Hematopoietic multipotent progenitor cell treated with erythropoietin and hydrocortisone succinate and interleukin-3 and kit ligand, for 8 days (in vitro differentiated cells): ENCODE results near the gene ZFHX3.

Experiments
- DNase-seq: peaks from one replicate; pipeline ENCODE4 v3.0.0-alpha.2; 2015

ZFHX3 gene

GRCh38 chr16:72840631-72841381 lies 207.1 kb downstream of the ZFHX3 start:
- DNase-seq, result no peak

DNA sequence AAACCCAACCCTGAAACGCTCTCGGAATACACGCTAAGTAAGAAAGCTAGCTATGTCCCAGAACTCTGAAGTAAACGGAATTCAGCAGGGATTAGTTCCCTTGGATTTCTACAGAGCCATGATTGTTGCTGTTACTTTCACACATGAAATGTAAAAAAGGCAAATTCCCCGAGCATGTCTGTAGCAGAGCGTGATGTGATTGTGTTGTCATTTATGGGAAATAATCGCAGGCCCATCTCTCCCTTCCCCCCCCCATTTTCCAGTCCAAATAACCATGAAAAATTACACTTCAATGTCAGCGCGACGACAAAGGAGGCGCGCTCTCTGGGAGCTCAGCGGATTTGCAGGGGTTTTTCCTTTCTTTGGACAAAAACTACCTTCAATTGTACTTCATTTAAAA lies 209.0 kb downstream of the ZFHX3 start:
- no peak for DNase-seq

GRCh38 chr16:72838586-72838910 lies 209.4 kb downstream of the ZFHX3 start:
- no peak for DNase-seq

- DNase-seq, result no peak
Measured at GRCh38 chr16:72837846-72838585, 209.9 kb downstream of the ZFHX3 start.

DNA sequence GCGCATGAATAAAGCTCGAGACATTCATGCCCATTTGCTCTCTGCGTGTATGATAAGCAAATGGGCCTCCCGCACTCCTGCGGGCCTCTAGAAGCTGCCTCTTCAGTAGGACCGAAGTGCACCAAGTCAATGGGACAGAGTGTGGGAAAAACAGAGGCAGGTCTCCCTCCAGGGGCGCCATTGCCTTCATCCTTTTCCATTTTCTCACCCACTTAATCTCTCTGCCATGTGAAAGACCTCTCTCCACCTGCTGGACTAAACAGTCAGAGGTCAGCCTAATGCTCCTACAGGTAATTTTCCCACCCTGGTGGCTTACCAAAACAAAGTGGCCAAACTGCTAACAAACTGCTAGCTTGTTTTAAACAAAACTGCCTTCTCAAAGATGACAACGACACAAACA lies 210.9 kb downstream of the ZFHX3 start:
- no peak for DNase-seq

- DNase-seq, result no peak
Measured at GRCh38 chr16:72836181-72836580, 211.7 kb downstream of the ZFHX3 start.

DNA sequence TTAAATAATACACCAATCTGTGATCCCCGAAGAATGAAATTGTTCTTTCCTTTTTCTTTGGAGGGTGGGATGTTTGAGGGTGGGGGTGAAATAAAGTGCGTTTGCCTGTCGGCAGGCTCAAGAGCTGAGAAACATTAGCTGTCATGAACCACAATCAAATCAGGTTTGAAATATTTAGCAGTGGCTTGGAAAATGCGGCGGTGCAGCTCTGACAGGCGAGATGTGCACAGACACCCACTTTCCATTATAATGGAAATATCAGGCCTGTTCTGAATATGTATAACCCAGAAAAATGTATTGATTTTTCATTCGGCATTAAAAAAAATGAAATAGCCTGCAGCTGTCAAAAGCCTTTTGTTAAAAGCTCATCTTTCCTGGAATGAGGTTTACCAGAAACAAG lies 212.8 kb downstream of the ZFHX3 start:
- DNase-seq, result no peak

DNA sequence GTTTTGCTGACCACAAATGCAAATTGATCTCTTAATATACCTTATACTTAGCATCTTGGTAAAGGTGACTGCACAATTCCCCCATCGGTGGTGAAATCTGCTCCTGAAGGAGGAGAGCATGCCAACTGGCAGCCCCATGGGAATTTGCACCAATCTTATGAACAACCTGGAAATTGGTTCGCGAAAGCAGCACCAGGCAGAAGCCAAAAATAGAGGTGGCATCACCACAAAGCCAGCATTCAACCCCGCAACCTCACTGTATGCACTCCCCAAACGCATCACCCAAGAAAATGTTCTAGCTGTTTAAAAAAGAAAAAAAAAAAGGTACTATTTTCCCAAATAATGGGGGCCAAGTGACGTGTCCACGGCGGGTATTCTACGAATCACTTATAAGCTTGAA lies 213.4 kb downstream of the ZFHX3 start:
- no peak for DNase-seq

- DNase-seq, result no peak
Measured at GRCh38 chr16:72833969-72834368, 214.0 kb downstream of the ZFHX3 start.

GRCh38 chr16:72833482-72833881 lies 214.4 kb downstream of the ZFHX3 start:
- no peak for DNase-seq

DNA sequence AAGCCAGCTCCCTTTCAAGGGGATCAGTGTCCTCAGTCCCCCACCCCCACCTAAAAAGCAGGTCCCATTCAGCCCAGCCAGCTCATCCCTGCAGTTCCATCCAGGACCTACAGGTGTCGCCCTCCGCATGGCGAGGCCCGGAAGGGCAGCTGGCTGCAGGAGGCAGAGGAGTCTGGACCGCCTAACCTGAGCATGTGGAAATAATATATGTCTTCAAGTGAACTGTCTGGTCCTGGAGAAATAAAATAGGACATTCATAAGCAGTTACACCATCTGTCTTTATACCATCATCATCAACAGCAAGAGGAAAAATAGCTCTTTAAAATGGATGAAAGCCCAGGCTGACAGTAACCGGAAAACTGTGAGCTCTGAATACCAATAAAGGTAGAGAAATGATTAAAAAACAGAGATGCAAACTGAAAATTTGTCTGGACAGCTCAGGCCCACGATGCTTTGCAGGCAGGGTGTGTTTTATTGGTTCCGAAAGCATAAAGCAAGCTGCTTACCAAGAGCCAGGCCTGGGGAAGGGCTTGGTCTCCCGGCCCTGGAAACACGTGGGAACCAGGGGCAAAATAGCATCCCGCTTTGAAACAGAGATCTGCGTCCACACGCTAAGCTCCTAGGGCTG lies 215.2 kb downstream of the ZFHX3 start:
- peak; percentile 64 for DNase-seq

DNA sequence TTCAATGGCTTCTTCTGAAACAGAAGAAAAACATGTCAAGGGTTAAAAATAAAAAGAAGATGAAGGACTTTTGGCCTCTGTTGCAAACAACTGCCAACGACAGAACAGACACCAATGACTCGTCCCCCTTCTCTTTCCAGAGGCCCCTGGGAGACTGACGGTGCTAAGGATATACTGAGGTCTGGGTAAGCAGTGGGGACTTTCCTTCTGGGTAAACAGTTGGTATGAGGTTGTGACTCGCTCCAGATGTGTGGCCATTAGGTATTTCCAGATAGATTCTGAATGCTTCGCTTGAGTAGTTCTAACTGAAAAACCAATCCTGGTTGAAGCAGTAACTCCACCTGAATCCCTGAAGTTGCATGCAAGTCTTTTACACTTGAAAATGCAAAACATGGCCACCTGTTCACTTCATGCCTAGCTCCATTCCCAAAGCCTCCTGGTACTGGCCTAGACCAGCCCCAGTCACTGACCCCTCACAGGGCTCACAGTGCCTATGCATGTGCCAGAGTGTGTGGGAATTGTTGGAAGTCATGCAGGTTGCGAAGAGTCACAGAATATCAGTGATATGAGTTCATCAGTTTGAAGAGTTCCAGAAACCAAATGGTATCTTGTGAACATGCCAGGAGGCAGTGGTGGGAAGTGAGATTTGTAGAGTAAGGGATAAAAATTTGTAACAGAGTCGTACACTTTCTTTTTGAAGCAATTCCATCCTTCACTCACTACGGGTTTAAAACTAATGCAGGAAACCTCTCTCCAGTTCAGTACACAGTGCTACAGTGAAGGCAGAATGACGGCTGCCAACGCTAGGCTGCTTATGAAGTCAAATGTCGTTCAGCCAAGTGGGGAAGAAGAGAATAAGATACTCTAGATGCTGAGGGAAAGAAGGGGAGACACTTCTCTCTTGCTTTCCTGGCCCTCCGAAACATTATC lies 217.8 kb downstream of the ZFHX3 start:
- DNase-seq, result no peak

- no peak for DNase-seq
Measured at GRCh38 chr16:72827866-72828265, 220.1 kb downstream of the ZFHX3 start.

GRCh38 chr16:72825912-72826621 lies 221.9 kb downstream of the ZFHX3 start:
- no peak for DNase-seq

- DNase-seq, result no peak
Measured at GRCh38 chr16:72824761-72825160, 223.2 kb downstream of the ZFHX3 start.

DNA sequence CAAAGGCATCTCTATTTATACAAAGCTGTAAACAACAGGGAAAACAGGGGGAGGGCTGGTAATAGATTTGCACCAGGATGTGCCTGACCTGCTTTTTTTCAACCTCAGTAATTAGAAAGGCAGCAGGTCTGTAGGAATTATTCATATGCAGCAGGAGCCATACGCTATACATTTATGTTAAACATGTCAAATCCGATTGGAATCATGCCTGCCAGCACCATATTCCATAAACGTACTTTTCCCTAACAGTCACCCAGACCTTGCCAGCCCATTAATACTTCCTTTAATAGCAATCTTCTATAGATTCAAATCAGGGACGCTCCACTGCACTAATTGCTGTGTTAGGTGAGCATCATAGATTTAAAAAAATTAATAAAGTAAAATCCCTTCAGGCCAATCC lies 223.9 kb downstream of the ZFHX3 start:
- no peak for DNase-seq

- DNase-seq, result no peak
Measured at GRCh38 chr16:72821185-72821950, 226.6 kb downstream of the ZFHX3 start.

DNA sequence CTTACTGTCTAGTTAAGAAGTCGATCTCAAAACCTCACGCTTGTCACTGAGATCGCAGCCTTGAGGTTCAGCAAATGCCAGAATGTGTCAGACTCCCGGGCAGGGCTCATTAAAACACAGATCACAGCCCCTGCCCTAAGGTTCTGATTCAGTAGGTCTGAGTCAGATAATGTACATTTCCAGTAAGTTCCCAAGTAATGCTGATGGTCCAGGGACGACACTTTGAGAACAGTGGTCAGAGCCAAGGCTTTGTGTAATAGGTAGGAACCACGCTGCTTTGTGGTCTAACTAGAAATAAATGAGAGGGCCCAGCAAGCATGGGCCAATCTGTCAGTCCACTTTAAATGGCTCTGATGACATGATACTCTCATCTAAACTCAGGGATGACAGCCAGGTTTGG lies 228.6 kb downstream of the ZFHX3 start:
- no peak for DNase-seq

DNA sequence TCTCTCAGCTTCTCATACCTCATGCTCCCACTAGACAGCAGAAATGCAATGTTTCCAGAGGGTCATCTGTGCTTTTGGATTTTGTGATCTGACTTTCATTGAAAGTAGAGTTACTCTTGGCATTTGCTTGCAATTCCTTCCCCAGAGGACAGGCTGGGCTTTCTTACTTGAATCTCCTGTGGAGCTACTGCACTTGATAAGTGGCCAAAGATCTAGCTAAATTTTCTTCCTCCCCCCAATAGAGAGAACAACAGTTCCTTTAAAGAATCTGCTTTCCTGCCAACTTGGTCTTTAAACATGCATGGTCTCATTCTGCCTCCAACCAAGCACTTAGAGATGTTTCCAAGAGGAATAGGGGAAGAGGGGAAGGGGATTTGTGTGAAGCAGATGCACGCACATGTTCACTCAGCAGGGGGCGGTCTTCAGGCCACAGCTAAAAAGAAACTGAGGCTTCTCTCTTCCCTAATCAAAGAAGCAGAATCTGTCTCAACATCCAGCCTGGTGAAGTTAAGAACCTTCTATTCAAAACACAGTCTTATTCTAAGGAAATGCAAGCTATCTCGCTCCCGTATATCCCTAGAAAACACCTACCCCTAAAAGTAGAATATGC lies 229.6 kb downstream of the ZFHX3 start:
- DNase-seq, result no peak

DNA sequence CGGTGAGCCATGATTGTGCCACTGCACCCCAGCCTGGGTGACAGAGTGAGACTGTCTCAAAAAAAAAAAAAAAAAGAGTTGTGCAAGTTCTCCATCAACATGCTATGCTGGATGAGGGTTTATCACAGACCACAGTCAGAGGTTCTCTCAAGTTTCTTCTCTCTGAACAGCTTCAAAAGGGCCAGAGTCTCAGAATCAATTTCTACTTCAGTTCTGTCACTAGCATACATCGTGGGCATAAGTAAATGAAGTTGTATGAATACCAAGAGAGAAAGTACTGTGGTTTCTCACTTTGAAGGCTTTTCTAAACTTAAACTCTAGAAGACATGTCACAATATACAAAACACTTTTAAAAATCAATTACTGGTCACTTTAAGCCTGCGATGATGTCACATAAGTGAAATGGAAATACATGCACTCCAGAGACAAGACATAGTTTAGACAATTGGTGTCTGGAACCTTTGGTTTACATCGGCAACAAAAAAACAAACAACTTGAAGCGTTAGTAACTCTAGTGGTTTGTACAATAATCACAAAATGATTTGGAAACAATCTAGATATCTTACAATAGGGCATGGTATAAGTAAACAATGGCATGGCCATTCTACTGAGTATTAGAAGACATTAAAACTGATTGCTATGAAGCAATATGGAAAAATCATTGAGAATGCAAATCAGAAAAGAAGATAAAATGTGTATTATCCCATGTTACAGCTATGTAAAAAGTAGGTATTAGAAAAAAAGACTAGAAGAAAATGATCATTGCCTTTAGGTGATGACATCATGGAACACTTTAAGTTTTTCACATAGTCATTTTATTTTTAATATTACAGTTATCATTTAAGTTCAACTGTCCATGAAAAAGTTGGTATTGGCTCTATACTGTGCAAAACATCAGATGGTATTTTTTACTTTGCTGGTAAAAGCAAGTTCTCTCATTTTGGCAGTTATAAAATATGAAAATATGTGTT lies 232.3 kb downstream of the ZFHX3 start:
- DNase-seq, result no peak
